ENCODE measurements around the gene RIMS1. TPM values are rescaled to one million over a fixed set of nuclear protein-coding genes. Genes with fewer than 3 reads are reported as not detected.

Gene RIMS1
- total RNA-seq, 1 experiment from 2014 or later: 0.51 TPM

- no peaks in the 10 kb centered on the region; the same call in 1 of the 2 replicates for H3K36me3 ChIP-seq (ENCODE audit: low read depth, low read length)
- H3K9me3 ChIP-seq (ENCODE audit: low read length): no peaks in the 10 kb centered on the region
- ChIA-PET POLR2A (ENCODE audit: unreplicated experiment) (no interaction called here), CTCF (no interaction called here)
- H3K4me1 ChIP-seq (ENCODE audit: insufficient read depth, low read length): no peaks in the 10 kb centered on the region
- TF ChIP-seq EZH2phosphoT487 (IDR thresholded peaks at IDR 0.05; ENCODE audit: borderline replicate concordance, low read length) (no peak), CTCF (conservative IDR thresholded peaks at IDR 0.05; ENCODE audit: low read depth, low read length) (no peak), EZH2 (IDR thresholded peaks at IDR 0.05; ENCODE audit: low read length, unreplicated experiment) (no peak)
- no peak overlapping the region for H2AFZ ChIP-seq (ENCODE audit: low read length)
- H3K4me2 ChIP-seq (ENCODE audit: low read length): no peak overlapping the region
- no peaks in the 10 kb centered on the region for H3K9me2 ChIP-seq (replicated peaks; ENCODE audit: low read length)
- peaks cover 11% of the 10 kb centered on the region; the same call in 1 of the 2 replicates for H3K27me3 ChIP-seq (ENCODE audit: low read length)
- DNase-seq: peak; percentile 8
- no peak overlapping the region for H3K9ac ChIP-seq (ENCODE audit: low read length)
- no peaks in the 10 kb centered on the region for H3K79me2 ChIP-seq (ENCODE audit: low read length)
- H3K27ac ChIP-seq (ENCODE audit: low read length): no peak overlapping the region
- intact Hi-C loops (cut with micrococcal nuclease): loop anchor here (10.0 kb wide), 1 partner anchor 226 kb away; no protein-coding TSS in a partner anchor
- H3F3A ChIP-seq (ENCODE audit: low read length, unreplicated experiment): no peaks in the 10 kb centered on the region
- no peaks in the 10 kb centered on the region for H4K20me1 ChIP-seq (ENCODE audit: low read length)
- H3K4me3 ChIP-seq (ENCODE audit: low read length): no peak overlapping the region
- BruUV-seq (replicated peaks): no TSS peak
- no peak for ATAC-seq
Measured at GRCh38 chr6:72080260-72080941, 194.1 kb downstream of the RIMS1 start.

GRCh38 chr6:72081871-72082270 lies 195.5 kb downstream of the RIMS1 start:
- Histone ChIP-seq H4K20me1 (ENCODE audit: low read length) (no peaks in the 10 kb centered on the region), H3K4me2 (ENCODE audit: low read length) (no peak overlapping the region), H2AFZ (ENCODE audit: low read length) (no peak overlapping the region), H3K9me2 (replicated peaks; ENCODE audit: low read length) (no peaks in the 10 kb centered on the region), H3K79me2 (ENCODE audit: low read length) (no peaks in the 10 kb centered on the region), H3K27ac (ENCODE audit: low read length) (no peak overlapping the region), H3K4me1 (ENCODE audit: insufficient read depth, low read length) (no peaks in the 10 kb centered on the region), H3K9me3 (ENCODE audit: low read length) (no peaks in the 10 kb centered on the region), H3K36me3 (ENCODE audit: low read depth, low read length) (no peaks in the 10 kb centered on the region; the same call in 1 of the 2 replicates), H3K9ac (ENCODE audit: low read length) (no peak overlapping the region), H3K27me3 (ENCODE audit: low read length) (peaks cover 11% of the 10 kb centered on the region; the same call in 1 of the 2 replicates), H3K4me3 (ENCODE audit: low read length) (no peak overlapping the region), H3F3A (ENCODE audit: low read length, unreplicated experiment) (no peaks in the 10 kb centered on the region)
- DNase-seq (no peak), ATAC-seq (no peak)
- BruUV-seq (replicated peaks): no TSS peak
- ChIA-PET CTCF (interaction anchor here (0.6 kb wide), 1 partner anchor 86 kb away, joined by 3 read pairs; no protein-coding TSS in a partner anchor), POLR2A (ENCODE audit: unreplicated experiment) (interaction anchor here (0.6 kb wide), 1 partner anchor 10 kb away, joined by 4 read pairs; no protein-coding TSS in a partner anchor)
- no peak for TF ChIP-seq EZH2 (IDR thresholded peaks at IDR 0.05; ENCODE audit: low read length, unreplicated experiment)
- no peak for TF ChIP-seq CTCF (conservative IDR thresholded peaks at IDR 0.05; ENCODE audit: low read depth, low read length)
- no peak for TF ChIP-seq EZH2phosphoT487 (IDR thresholded peaks at IDR 0.05; ENCODE audit: borderline replicate concordance, low read length)
- intact Hi-C loops (cut with micrococcal nuclease): loop anchor here (10.0 kb wide), 1 partner anchor 227 kb away; no protein-coding TSS in a partner anchor

GRCh38 chr6:72083976-72084375 lies 197.6 kb downstream of the RIMS1 start:
- TF ChIP-seq EZH2 (IDR thresholded peaks at IDR 0.05; ENCODE audit: low read length, unreplicated experiment): no peak
- TF ChIP-seq EZH2phosphoT487 (IDR thresholded peaks at IDR 0.05; ENCODE audit: borderline replicate concordance, low read length): no peak
- no peak for TF ChIP-seq CTCF (conservative IDR thresholded peaks at IDR 0.05; ENCODE audit: low read depth, low read length)
- Histone ChIP-seq H3K27ac (ENCODE audit: low read length) (no peak overlapping the region), H2AFZ (ENCODE audit: low read length) (no peak overlapping the region), H3K9ac (ENCODE audit: low read length) (no peak overlapping the region), H3K9me3 (ENCODE audit: low read length) (no peaks in the 10 kb centered on the region), H3F3A (ENCODE audit: low read length, unreplicated experiment) (no peaks in the 10 kb centered on the region), H3K9me2 (replicated peaks; ENCODE audit: low read length) (no peaks in the 10 kb centered on the region), H3K79me2 (ENCODE audit: low read length) (no peaks in the 10 kb centered on the region), H3K27me3 (ENCODE audit: low read length) (peaks cover 11% of the 10 kb centered on the region; the same call in 1 of the 2 replicates), H3K36me3 (ENCODE audit: low read depth, low read length) (no peaks in the 10 kb centered on the region; the same call in 1 of the 2 replicates), H3K4me2 (ENCODE audit: low read length) (no peak overlapping the region), H3K4me1 (ENCODE audit: insufficient read depth, low read length) (no peaks in the 10 kb centered on the region), H3K4me3 (ENCODE audit: low read length) (no peak overlapping the region), H4K20me1 (ENCODE audit: low read length) (no peaks in the 10 kb centered on the region)
- ChIA-PET POLR2A (ENCODE audit: unreplicated experiment) (no interaction called here), CTCF (no interaction called here)
- no TSS peak for BruUV-seq (replicated peaks)
- ATAC-seq (no peak), DNase-seq (no peak)
- intact Hi-C loops (cut with micrococcal nuclease): loop anchor here (2.0 to 10.0 kb wide), 2 partner anchors 229 to 461 kb away; no protein-coding TSS in a partner anchor

Data from PC-3 (cell line).